ENCODE results near the gene MEPCE.

DNA sequence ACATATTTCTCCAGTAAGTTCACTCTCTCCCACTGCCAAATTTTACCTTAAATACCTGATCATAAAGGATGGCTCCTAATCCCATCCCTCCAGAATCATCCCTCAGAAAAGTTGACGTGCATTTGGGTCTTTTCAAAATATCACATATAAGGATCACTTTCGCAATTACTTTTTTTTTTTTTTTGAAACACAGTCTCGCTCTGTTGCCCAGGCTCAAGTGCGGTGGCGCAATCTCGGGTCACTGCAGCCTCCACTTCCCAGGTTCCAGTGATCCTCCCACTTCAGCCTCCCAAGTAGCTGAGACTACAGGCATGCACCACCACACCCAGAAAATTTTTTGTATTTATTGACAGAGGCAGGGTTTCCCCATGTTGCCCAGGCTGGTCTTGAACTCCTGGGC lies 18.5 kb upstream of the MEPCE start:
- TF ChIP-seq POLR2A (IDR thresholded peaks at IDR 0.05) = no peak
- TF ChIP-seq, protein P1, sequence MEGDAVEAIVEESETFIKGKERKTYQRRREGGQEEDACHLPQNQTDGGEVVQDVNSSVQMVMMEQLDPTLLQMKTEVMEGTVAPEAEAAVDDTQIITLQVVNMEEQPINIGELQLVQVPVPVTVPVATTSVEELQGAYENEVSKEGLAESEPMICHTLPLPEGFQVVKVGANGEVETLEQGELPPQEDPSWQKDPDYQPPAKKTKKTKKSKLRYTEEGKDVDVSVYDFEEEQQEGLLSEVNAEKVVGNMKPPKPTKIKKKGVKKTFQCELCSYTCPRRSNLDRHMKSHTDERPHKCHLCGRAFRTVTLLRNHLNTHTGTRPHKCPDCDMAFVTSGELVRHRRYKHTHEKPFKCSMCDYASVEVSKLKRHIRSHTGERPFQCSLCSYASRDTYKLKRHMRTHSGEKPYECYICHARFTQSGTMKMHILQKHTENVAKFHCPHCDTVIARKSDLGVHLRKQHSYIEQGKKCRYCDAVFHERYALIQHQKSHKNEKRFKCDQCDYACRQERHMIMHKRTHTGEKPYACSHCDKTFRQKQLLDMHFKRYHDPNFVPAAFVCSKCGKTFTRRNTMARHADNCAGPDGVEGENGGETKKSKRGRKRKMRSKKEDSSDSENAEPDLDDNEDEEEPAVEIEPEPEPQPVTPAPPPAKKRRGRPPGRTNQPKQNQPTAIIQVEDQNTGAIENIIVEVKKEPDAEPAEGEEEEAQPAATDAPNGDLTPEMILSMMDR (IDR thresholded peaks at IDR 0.05) = no peak
- TF ChIP-seq EP300 (IDR thresholded peaks at IDR 0.05) = no peak
